Left ventricle myocardium superior (tissue), 1 donor: Measurements from ENCODE around the gene SAMD13. TPM values are rescaled to one million over a fixed set of nuclear protein-coding genes. Genes with fewer than 3 reads are reported as not detected.

Experiments used
- ATAC-seq: fragments of 200-7000 bp; cut with Tn5 transposase; one replicate; pipeline ENCODE4 v1.9.1; 2020; ENCODE audit warnings: mild to moderate bottlenecking, moderate library complexity
- DNase-seq: peaks from one replicate; pipeline ENCODE4 v3.0.0-alpha.2; 2020
- intact Hi-C: fragments of 100-400 bp; cut with micrococcal nuclease; formaldehyde crosslinking; loops from one replicate; pipeline ENCODE4 v1.11.0; 2022
- long read RNA-seq: library from polyadenylated mRNA; unstranded; transcript quantifications from one replicate; pipeline ENCODE4 v2.0.0, GENCODE V29; 2021
- total RNA-seq: library from RNA; stranded (reverse); fragmentation: NEBNext Ultra II Directional; extraction: Animal tissue kit (Norgen Biotek cat#: 25700); gene quantifications from one replicate; pipeline ENCODE4 v1.2.1, GENCODE V29; 2021
- donor health status: DM: no; HTN: yes; CAD: no; lungs with severe emphysema.

The SAMD13 gene, protein sequence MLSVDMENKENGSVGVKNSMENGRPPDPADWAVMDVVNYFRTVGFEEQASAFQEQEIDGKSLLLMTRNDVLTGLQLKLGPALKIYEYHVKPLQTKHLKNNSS
- total RNA-seq, result 1.7 TPM
- long read RNA-seq, partial matches to known transcripts, result 0 of 2 reads
- long read RNA-seq, other reads (novel, unspliced or antisense), result 2 of 2 reads

DNA sequence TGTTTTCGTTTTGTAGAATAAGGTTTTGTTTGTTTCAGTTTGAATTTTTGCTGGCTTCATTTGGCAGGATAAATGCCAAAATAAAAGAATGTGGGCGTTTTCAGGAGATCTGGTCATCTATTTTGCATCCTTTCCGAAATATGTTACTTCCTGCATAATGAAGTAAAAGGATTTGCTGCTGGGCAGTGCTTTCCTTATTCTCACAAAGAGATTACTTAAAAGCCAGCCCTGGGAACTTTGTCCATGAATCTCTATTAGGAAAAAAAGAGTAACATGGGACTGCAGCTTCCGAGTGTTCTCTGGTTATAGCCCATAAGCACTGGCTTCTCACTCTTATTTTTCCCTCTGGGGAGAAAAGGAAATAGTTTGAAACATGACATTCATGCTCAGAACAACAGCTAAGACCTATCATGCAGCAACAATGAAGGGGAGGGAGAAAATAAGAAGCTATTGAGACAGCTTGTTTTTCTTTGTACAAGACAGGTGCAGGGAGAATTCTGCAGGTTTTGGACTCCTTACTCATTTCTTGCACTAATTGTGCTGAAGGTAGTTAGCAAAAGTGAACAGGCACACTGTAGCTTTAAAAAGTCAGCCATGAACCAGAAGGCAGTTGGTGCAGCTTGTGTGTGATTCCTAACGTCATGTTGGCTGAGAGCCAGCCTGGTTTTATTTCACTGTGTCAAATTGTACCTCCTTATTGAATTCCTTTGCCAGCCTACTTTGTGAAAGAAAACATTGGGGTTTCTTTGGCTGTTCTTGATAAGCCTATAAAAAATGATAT is at the start of gene SAMD13:
SAMD13 (plus strand) TSS at position 705 of the 781 bp plus-strand sequence. CDS start 1,527 bp downstream, outside the sequence.
- peak; percentile 48 for DNase-seq
- ATAC-seq, result peak; percentile 59
- intact Hi-C loops, result no loop called here

DNA sequence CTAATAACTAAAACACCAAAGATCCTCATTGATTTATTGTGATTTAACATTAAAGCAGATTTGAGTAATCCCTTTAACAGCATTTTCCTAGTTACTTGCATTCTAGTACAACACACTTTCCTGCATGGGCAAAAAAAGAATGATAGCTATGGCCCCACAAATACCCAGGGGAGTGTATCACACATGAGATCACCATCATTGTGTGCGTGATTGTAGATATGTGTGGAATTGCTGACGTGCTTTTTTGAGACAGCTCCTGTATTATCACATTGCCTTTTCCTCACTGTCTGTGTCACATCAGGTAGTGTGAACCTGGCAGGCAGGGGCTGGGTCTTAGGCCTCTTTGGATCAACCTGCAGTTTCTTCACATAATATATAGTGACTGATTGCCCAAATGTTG is 48.5 kb upstream of the SAMD13 start:
- no peak for ATAC-seq
- intact Hi-C loops, result no loop called here
- no peak for DNase-seq

DNA sequence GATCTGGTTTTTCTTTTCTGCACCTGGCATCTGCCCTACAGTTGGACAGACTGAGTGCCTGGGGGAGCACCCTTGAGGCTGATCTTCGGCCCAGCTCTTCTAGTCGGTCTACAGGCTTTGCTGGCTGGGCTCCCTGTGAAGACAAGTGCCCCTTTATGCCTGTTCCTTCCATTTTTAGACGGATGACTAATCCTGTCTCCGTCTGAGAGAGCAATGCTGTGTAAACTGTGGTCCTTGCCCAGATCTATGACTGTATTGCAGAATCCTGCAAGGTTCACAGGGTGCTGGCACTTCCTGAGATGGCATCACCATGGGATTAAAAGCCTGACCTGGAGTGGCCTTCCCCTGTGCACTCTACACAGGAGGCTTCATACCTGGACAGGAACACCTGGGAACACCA is 47.6 kb upstream of the SAMD13 start:
- intact Hi-C loops, result no loop called here
- DNase-seq, result peak; percentile 52
- ATAC-seq, result peak; percentile 99

DNA sequence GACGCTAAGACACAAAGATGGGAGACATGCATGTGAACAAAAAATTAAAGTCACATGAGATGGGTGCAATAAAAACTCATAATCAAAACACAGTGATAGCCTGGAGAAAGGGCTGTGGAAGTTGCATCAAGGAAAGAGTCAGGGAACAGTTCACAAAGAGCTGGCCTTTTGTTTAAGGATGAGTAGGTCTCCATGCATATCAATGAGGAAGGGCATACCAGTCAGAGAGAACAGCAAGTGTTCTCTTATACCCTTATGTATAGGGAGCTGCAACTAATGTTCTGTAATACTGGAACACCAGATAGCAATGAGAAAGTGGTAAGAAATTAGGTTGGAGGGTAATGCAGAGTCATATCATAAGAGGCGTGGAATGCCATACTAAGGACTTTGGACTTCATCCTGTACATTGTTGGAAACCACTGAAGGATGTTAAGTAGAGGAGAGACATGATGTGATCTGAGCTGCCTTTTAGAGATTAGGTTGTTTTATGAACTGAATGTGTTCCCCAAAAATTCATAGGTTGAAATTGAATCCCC is 46.7 kb upstream of the SAMD13 start:
- intact Hi-C loops, result no loop called here
- DNase-seq (no peak), ATAC-seq (no peak)

DNA sequence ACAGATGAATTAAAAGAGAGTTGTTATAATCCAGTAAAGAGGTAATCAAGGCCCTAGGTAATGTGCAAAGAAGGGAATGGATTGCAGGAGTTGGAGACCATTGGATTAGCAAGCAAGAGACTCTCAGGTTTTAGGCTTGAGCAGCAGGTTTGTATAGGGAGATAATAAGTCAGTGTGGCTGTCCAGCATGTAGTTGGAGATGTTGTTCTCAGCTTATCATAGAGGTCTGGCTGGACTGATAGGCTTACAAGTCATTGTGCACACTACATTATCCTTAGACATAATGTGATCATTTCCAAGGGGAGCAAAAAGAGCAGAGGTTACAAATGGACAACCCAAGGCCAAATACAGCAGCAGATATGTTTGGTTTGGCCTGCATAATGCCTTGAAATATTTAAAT is 45.9 kb upstream of the SAMD13 start:
- DNase-seq (no peak), ATAC-seq (no peak)
- intact Hi-C loops, result no loop called here

DNA sequence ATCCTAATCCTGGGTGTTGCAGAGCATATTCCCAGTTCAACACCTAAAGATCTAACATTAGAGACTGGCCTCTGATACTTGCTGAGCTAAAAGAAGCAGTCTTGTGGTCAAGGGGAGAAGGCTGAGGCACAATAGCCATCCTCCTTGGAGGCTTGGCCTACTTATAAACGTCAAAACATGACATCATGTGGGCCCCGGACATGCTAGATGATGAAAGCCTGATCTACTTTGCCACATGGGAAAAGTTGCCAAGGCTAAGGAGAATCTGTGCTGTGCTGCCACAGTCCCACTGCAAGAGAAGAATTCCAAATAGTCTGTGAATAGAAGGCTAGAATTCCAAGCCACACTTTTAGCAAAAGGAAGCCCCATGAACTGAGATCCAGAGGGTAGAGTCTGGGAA is 43.9 kb upstream of the SAMD13 start:
- no peak for DNase-seq
- no peak for ATAC-seq
- intact Hi-C loops, result no loop called here

DNA sequence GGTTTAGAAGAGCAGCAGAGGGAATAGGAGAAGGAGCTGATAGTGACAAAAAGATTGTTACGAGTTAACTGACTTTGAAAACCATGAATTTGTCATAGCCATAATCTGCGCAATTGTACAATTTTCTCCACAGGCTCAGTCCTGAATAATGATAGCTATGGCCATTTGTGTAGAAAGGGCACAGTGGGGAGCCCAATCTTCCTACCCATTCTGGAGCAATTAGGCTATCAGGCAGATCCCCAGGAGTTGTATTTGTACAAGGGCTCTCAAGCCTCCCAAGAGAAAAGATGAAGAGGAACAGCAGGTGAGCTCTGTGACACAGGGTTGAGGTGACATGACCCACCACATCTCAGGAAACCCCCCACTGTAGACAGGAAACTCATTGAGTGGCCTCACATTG is 42.1 kb upstream of the SAMD13 start:
- intact Hi-C loops, result no loop called here
- DNase-seq, result no peak

DNA sequence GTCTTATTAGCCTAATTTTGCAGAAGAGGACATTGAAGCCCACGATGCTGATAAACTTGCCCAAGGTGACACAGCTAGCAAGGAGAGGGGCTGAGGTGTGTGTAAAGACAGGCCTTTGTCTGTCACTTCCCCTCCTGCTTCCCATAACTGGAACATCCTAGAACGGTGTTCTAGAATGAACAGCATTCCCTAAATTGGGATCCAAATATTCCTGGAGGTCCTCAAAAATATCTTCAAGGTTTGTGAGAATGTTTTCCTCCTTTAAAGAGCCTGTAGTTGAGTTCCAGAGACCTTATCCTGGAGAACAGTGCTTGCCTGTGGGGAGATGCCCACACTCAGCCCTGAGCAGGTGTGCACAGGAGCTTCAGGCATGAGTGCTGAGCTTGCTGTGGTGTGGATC is 41.5 kb upstream of the SAMD13 start:
- intact Hi-C loops, result no loop called here
- DNase-seq, result no peak
- ATAC-seq, result no peak

More for the DNA sequence above, 42.1 kb upstream of the SAMD13 start:
- no peak for ATAC-seq

DNA sequence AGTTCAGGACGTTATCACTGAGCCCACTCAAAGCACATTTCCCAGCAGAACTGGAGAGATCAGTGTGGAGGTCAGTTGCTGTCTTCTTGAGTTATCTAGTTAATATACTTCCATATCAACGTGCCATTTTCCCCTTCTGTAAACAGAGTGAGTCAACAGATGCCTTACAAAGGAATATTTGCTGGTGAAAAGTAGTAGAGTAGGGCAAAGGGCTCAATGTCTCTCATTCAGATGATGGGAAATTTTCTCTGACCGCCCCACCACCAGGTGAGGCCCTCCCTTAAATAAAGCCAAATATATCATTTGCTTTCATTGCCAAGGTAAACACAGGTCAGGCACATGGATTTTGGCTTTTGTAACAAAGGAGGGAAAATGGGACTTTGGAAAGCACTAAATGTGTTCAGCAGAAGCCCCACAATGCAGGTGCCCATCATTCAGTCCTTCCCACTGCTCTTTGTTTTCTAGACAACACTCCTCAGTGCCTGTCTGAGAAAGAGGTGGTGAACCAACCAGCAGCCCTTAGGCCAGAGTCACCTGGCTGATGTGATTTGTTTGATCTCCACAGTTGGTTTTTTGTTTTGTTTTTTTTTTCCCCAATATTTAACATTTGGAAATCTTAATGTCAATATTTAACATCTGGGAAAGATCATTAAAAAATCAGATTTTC is 40.5 kb upstream of the SAMD13 start:
- ATAC-seq, result no peak
- intact Hi-C loops, result no loop called here
- no peak for DNase-seq

DNA sequence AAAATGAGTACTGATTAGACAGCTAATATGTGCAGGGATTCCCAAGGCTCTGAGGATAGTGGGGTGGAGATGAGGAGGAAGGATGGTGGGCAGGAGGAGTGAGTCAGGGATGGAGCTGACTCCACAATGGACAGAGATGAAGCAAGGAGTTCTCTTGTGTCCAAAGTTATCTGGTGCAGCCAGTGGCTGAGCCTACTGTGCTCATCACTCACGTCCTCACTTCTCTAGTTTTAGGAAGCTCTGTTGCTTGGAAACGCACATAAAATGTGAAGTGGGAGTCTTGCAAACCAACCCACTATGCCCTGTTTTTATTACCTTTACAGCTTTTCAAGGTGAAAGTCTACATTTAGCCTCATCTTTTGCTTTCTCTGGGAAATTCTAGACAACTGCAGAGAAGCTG is 36.5 kb upstream of the SAMD13 start:
- intact Hi-C loops, result no loop called here
- ATAC-seq (no peak), DNase-seq (no peak)

DNA sequence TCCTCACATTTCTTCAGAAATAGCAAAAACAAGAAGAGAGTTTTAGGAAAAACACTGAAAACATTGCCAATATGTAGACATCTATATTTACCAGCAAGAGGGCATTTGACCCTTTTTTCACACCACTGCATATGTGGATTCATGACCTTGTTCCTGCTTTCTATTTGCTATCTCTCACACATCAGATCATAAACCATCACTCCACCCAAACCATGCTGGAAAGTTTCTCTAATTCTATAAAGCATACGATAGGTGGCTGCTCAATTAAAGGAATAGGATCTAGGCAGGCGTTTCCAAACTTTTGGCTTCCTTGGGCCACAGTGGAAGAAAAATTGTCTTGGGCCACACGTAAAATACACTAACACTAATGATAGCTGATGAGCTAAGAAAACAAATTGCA is 35.6 kb upstream of the SAMD13 start:
- ATAC-seq, result no peak
- intact Hi-C loops, result no loop called here
- DNase-seq, result no peak

DNA sequence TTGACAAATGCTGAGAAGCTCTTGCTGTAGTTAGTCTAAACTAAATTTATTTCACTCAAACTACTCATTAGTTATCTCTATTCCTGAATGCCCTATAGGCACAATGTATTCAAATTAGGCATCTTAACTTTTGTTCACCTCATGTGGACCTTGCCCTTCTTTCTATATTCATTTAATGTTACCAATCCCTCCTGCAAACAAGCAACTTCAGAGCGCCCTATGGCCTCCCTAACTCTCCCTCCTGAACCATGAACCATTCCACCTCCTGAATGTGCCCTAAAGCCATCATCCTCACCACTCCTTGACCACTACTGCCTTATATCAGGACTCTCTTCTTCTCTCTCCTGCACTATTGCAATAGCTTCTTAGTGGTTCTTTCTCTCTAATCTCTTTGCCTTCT is 34.8 kb upstream of the SAMD13 start:
- DNase-seq, result no peak
- intact Hi-C loops, result no loop called here
- no peak for ATAC-seq

DNA sequence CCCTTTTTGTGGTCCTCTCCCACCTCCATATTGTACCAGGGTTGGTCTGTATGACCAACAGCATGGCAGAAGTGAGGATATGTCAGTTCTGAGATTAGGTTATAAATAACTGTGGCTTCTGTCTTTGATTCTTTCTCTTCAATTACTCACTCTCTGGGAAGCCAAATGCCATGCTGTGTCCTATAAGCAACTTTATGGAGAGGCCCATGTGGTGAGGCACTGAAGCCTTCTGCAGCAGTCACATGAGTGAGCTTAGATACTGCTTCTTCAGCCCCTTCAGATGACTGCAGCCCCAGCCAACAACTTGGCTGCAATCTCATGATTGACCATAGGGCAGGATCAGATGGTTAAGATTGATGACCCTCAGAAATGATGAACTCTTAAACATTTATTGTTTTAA is 34.0 kb upstream of the SAMD13 start:
- intact Hi-C loops, result no loop called here
- ATAC-seq (no peak), DNase-seq (no peak)

DNA sequence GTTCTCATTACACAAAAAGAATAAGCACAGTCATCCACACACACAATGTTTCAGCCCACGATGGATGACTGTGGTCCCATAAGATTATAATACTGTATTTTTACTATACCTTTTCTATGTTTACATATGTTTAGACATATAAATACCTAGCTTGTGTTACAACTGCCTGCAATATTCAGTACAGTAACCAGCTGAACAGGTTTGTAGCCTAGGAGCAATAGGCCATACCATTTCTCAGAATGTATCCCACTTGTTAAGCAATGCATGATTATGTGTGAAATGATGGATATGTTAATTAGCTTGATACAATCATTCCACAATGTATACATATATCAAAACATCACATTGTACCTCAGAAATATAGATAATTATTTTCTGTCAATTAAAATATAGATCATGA is 33.2 kb upstream of the SAMD13 start:
- intact Hi-C loops, result no loop called here
- DNase-seq, result no peak
- no peak for ATAC-seq

DNA sequence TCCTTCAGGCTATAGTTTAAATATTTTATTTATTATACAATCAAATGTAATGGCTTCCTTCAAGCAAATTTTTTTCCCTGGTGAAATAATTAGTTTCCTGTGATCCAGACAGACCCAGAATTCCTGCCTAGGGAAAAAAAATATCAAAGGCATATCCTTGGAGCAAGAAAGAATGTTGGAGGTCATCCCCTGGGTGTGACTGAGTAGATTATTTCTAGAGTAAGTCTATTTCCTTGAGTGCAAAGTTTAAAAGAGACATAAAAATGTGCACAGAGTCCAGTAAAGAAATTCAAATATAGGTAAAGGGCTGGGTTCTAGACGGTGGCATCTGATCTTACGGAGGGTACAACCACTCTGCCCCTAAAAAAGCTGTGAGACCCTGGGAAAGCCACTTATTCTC is 32.2 kb upstream of the SAMD13 start:
- ATAC-seq, result no peak
- intact Hi-C loops, result no loop called here
- no peak for DNase-seq

DNA sequence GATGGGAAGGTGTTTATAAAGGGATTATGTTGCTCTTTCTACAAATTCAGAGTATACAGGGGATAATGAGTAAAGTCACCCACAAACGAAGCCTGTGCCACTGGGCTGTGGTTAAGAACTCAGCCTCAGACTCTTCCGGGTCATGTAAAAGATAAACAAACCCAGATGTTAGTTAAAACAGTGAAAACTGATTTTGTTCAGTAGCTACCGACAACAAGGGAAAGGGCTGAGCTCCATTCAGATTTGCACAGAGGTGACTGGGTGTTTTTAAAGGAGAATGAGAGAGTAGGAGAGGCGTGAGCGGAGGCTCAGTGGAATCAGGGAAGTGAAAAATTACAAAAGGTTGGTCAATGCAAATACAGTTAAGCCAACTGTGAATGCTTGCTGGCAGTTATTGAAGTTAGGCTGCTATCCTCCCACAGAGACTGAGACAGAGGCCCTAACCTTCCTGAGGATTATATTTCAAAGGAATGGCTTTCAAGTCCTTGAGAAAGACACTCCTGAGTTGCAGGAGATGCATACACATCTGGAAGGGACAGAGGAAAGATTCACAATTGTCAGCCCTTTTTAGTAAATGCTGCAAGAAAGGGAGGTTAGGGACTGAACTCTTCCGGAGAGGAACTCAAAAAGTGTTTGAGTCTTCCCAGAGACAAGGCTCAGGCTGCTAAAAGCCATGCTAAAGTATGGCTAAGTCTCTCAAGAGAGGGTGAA is 29.9 kb upstream of the SAMD13 start:
- DNase-seq, result no peak
- intact Hi-C loops, result no loop called here
- no peak for ATAC-seq

DNA sequence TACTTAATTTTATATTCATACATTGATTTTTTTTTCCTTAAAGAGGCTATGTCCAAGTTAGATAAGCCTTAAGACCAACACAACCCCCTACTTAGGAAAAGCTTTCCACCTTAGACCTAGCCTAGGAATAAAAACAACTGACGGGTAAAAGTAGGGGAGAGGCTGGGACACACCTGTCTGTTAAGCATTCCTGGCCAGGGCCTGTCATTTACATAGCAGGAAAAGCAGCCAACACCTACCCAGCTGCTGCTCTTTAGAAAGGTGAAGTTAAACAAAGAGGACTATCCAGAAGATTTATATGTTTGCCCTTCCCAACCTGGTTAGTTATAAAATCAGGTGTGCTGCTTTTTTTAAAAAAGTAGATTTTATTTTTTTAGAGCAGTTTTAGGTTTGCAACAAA is 29.1 kb upstream of the SAMD13 start:
- no peak for DNase-seq
- no peak for ATAC-seq
- intact Hi-C loops, result no loop called here

DNA sequence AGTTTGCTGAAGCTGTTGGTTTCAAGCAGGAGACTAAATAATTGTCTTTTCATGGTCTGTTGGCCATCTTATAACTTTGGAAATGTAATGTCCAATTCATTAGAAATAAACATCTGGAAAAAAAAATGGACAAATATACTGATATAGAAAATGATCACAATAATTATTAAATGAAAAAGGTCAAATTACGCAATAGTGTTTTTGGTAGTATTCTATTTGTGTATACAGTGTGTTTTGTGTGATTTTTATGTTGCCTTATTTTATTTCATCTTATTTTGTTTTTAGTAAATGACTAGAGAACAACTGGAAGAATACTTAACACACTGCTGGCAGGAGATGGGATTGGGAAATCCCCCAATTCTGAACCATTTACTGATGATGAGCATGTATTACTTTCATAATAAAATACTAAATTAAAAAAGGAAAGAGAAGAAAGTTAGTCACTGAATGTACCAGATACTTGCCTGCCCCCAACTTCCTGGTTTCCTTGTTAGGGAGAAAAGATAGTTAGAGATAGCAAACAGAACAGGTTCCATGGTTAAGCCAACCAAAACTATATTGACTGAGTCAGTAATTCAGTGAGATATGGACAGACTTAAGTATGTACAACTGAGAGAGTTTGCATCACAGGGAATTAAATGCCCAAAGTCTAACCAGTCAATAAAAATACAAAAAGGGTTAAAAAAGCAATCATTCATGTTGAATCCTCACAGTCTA is 24.0 kb upstream of the SAMD13 start:
- ATAC-seq (no peak), DNase-seq (no peak)
- intact Hi-C loops, result no loop called here

DNA sequence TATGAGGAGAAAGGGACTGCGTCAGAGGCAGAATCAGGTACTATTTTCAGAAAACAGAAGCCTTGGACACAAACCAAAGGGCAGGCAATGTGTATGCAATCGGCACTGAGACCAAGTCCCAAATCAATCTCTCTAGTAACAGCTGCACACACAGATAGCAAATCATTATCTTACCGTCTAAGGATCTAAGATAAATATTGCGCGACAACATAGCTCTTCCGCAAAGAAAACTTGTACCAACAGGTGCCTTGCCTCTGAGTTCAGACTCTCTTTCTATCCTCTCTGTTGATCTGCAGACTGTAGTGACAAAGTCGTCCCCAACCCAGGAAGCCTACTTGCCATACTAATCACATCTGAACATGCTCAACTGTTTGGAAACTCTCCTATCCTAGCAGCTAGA is 22.6 kb upstream of the SAMD13 start:
- no peak for ATAC-seq
- intact Hi-C loops, result no loop called here
- DNase-seq, result no peak
